ENCODE measurements around the gene ARL4D.
A peak's percentile ranks its signal among the peaks of the same experiment; 100 is the strongest.

The ARL4D gene

DNA sequence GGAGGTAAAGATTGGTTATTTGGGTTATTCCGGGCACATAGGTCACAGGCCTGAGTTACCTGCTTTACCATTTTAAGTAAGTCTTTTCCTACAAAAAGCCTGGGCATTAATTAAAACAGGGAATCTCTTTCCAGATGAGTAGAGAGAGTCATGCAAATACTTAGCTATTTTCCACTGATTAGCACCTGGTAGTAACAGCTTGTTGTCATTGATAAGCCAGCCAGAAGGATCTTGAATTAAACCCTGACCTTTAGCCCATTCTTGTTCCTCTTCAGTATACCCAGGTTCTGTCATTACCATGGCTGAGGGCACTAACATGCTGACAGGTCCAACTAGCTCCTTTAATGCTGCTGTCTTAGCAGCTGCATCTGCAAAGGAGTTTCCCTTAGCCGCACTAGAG, 44.4 kb upstream of the ARL4D start:
- TF ChIP-seq, protein P1, sequence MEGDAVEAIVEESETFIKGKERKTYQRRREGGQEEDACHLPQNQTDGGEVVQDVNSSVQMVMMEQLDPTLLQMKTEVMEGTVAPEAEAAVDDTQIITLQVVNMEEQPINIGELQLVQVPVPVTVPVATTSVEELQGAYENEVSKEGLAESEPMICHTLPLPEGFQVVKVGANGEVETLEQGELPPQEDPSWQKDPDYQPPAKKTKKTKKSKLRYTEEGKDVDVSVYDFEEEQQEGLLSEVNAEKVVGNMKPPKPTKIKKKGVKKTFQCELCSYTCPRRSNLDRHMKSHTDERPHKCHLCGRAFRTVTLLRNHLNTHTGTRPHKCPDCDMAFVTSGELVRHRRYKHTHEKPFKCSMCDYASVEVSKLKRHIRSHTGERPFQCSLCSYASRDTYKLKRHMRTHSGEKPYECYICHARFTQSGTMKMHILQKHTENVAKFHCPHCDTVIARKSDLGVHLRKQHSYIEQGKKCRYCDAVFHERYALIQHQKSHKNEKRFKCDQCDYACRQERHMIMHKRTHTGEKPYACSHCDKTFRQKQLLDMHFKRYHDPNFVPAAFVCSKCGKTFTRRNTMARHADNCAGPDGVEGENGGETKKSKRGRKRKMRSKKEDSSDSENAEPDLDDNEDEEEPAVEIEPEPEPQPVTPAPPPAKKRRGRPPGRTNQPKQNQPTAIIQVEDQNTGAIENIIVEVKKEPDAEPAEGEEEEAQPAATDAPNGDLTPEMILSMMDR (IDR thresholded peaks at IDR 0.05), result no peak
- no peak overlapping the region for H3K4me3 ChIP-seq
- DNase-seq (ENCODE audit: low spot score), result no peak
- H3K27ac ChIP-seq, result no peak overlapping the region

DNA sequence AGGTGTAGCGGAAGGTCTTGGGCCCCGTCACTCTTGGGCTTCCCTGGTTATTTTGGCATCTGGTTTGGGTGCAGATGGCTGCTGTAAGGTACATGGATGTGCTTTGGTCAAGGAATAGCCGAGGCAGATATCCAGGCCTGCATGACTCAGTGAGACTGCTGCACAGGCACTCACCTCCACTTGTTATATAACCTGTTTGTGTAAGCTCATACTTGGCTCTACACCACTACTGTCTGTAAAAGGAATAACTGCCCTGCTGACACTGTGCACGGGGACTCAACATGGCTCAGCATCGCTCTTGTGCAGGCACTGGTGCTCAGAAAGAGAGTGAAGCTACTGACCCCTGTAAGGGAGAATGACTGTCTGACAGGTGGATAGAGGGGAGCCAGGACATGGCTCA, 42.3 kb upstream of the ARL4D start:
- TF ChIP-seq, protein P1 (IDR thresholded peaks at IDR 0.05), result no peak
- DNase-seq (ENCODE audit: low spot score), result no peak
- Histone ChIP-seq H3K27ac (no peak overlapping the region), H3K4me3 (no peak overlapping the region)

DNA sequence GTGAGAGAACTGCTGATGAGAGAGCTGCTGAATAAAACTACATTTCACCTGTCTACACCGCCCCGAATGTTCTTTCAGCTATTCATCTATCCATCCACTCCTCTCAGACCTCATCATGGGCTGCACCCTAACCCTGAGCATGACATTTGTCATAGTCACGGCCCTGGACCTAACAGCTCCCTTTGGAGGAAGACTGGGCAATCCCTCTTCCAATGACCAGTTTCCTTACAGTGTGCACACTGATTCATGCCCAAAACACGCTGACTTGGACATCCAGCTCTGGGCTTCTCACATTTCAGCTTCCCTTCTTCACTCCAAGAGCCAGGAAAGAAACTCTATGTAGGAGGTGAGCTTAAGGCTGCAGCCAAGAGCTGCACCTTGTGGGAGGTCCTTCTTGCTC, 41.8 kb upstream of the ARL4D start:
- DNase-seq (ENCODE audit: low spot score), result no peak
- TF ChIP-seq, protein P1 (IDR thresholded peaks at IDR 0.05), result no peak
- no peak overlapping the region for H3K27ac ChIP-seq
- H3K4me3 ChIP-seq, result no peak overlapping the region

DNA sequence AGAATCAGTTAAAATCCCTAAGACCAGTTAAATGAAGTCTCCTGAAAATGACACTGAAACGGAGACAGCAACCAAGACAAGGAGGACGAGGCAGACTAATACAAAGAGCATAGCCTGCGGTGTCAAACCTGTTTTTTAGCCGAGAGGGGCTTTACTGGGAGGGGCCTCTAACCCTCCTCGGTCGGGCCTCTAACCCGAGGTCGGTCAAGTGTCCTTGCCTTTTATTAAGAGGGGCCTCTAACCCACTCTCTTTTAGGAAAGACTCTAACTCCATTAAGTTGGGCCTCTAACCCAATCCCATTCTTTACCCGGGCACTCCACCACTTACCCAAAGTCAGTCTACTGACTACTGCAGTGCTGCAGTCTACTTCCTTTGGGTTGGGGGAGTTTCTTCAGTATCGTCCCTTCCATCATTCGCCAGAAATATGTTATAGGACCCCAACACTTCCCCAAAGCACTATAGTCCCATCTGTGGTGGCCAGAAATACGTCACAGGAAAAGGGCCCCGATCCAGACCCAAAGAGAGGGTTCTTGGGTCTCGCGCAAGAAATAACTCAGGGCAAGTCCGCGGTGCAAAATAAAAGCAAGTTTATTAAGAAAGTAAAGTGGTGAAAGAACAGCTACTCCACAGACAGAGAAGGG, 39.2 kb upstream of the ARL4D start:
- Histone ChIP-seq H3K4me3 (peak overlapping the region; percentile 79), H3K27ac (peak overlapping the region; percentile 87 to 96)
- no peak for DNase-seq (ENCODE audit: low spot score)
- TF ChIP-seq, protein P1 (IDR thresholded peaks at IDR 0.05), result no peak

DNA sequence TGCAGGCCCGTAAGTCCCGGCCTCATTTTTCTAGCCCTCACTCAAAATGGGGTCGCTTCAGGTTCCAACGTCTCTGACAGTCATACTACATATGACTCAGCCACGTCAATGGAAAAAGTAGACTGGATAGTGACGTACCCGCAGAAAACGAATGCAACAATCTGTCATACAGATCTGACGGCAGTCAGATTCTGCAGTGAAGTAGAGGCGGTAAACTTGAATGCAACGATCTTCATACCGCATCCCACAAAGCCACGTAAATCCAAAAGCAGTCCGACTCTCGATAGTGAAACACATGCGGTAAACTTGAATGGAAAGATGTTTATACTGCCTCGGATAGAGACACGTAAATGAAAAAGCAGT, 38.4 kb upstream of the ARL4D start:
- TF ChIP-seq, protein P1 (IDR thresholded peaks at IDR 0.05), result no peak
- DNase-seq (ENCODE audit: low spot score), result peak; percentile 85
- H3K4me3 ChIP-seq, result peak overlapping the region; percentile 79
- peak overlapping the region; percentile 87 to 96 for H3K27ac ChIP-seq

DNA sequence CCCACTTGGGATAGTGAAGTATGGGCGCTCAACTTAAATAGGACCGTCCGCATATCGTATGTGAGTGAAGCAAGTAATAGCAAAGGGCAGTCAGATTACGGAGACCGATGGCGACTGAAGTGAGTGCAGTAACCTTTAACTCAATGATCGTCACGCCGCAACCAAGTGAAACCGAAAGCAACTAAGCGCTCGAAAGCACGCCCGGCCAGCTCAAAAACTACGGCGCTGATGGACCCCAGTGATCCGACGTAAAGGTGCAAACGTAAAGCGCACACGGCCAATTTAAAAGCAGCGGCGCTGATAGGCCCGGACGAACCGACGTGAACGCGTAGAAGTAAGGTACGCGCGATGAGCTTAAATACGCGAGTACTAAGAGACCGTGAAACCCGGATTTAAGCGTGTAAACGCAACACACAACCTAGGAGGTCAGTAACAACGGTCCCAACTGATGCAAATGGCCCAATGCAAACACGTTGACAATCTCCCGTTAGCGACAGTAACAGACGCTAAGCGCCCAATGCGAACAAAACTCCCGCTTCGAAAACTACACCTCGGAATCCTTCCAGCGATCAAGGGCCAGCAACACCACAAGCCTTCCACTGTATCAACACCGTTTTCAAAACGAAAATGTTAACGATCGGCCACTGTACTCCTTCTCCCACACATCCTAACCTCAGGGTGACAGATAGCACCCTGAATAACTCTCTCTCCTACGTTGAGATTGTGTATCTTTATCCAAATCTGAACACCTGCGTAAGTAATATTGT, 37.9 kb upstream of the ARL4D start:
- TF ChIP-seq, protein P1 (IDR thresholded peaks at IDR 0.05), result no peak
- peak overlapping the region; percentile 79 for H3K4me3 ChIP-seq
- peak overlapping the region; percentile 87 to 96 for H3K27ac ChIP-seq
- DNase-seq (ENCODE audit: low spot score), result peak; percentile 97
